Measurements from ENCODE around the gene FSTL5. TPM values are rescaled to one million over a fixed set of nuclear protein-coding genes. Genes with fewer than 3 reads are reported as not detected.
"Not testable (repeated sequence)": the region's sequence is repeated elsewhere in the genome, so short reads cannot be mapped to it uniquely, and the experiment has no call there.

The FSTL5 gene
- total RNA-seq, 2 donors from 2014 or later, result 0.13 TPM; not detected in 1

- H3K9ac ChIP-seq (ENCODE audit: low read depth in 2 of 2, low read length in 2 of 2), result no peak overlapping the region
- no peaks in the 10 kb centered on the region for H3K4me1 ChIP-seq
- H3K27ac ChIP-seq, result no peak overlapping the region
- H3K4me3 ChIP-seq, result no peak overlapping the region
- intact Hi-C loops (cut with DNase I), result no loop called here
- TF ChIP-seq, protein P1, sequence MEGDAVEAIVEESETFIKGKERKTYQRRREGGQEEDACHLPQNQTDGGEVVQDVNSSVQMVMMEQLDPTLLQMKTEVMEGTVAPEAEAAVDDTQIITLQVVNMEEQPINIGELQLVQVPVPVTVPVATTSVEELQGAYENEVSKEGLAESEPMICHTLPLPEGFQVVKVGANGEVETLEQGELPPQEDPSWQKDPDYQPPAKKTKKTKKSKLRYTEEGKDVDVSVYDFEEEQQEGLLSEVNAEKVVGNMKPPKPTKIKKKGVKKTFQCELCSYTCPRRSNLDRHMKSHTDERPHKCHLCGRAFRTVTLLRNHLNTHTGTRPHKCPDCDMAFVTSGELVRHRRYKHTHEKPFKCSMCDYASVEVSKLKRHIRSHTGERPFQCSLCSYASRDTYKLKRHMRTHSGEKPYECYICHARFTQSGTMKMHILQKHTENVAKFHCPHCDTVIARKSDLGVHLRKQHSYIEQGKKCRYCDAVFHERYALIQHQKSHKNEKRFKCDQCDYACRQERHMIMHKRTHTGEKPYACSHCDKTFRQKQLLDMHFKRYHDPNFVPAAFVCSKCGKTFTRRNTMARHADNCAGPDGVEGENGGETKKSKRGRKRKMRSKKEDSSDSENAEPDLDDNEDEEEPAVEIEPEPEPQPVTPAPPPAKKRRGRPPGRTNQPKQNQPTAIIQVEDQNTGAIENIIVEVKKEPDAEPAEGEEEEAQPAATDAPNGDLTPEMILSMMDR (IDR thresholded peaks at IDR 0.05), result no peak
- no peaks in the 10 kb centered on the region for H3K27me3 ChIP-seq
- H3K9me3 ChIP-seq, result no peaks in the 10 kb centered on the region
- DNase-seq, result no peak
- no peaks in the 10 kb centered on the region for H3K36me3 ChIP-seq
Measured at GRCh38 chr4:162117051-162117450, 46.7 kb downstream of the FSTL5 start.

DNA sequence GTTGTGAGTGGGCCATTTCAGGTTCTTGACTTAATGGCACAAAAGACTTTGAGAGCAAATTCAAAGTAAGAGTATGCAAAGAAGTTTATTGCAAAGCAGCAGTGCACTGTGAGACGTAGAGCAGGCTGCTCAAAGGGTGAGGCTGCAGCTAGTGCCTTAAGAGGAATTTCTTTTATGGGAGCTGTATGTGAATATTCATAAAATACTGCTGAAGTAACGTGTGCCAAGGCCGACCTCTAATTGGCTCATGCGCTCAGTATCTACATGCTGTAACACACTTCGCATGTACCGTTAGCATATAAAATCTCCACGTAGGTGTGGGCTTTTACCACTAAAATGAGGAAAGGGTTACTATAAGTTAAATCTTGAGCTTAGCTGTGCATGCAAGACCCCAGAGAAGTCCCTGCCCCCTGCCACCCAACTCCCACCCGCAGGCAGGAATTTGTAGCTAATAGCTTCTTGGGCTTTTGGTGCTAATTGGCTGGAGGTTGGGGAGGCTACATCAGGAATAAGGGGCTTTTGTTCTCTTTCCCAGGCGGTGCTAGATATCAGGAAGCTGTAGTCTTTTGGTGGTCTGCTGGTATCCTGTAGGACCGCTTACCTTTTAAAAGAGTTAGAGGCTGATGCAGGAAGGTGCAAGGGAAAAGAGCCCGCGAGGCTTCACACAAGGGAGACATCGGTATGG lies 47.6 kb downstream of the FSTL5 start:
- Histone ChIP-seq H3K27ac (no peak overlapping the region), H3K36me3 (no peaks in the 10 kb centered on the region), H3K9me3 (no peaks in the 10 kb centered on the region), H3K4me1 (no peaks in the 10 kb centered on the region), H3K4me3 (no peak overlapping the region), H3K27me3 (no peaks in the 10 kb centered on the region), H3K9ac (ENCODE audit: low read depth in 2 of 2, low read length in 2 of 2) (no peak overlapping the region)
- no peak for DNase-seq
- intact Hi-C loops (cut with DNase I), result no loop called here
- TF ChIP-seq, protein P1 (IDR thresholded peaks at IDR 0.05), result no peak

DNA sequence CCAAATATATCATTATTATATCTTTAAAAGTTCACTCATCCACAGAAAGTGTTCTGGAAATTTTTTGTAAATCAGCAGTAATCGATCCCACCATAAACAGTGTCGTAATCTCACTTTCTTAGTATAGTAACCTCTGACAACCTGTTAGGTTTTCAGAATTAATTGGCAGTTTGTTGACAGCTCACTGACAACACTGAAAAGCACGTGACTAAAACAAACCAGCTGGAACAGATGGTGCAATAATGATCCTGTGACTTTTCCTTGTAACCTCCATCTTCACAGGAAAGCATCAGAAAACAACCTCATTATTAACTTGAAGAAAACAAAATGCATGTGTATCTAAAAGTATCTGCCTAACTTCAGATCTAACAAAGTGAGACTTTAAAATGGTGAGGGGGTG lies 48.5 kb downstream of the FSTL5 start:
- no peak for DNase-seq
- Histone ChIP-seq H3K9ac (ENCODE audit: low read depth in 2 of 2, low read length in 2 of 2) (no peak overlapping the region), H3K9me3 (no peaks in the 10 kb centered on the region), H3K4me3 (no peak overlapping the region), H3K27ac (no peak overlapping the region), H3K36me3 (no peaks in the 10 kb centered on the region), H3K27me3 (no peaks in the 10 kb centered on the region), H3K4me1 (no peaks in the 10 kb centered on the region)
- TF ChIP-seq, protein P1 (IDR thresholded peaks at IDR 0.05), result no peak
- intact Hi-C loops (cut with DNase I), result no loop called here

DNA sequence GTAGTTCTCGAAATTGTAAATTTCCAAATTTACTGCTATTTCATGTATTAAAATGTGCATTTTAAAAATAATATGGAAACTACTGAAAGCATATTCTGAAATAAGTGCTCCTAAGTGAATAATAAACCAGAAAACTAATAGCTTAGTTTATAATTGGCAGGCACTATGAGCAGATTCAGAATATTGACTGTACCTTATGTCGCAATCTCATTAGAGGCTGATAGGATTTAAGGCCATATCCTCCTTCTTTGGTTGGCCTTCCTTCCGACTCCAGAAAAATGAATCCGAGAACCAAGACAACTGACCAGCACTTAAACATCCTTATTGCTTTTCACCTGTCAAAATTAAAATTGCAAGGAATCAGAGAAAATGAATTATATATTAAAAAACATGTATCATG lies 52.7 kb downstream of the FSTL5 start:
- DNase-seq, result no peak
- H3K27ac ChIP-seq, result no peak overlapping the region
- H3K9me3 ChIP-seq, result no peaks in the 10 kb centered on the region
- intact Hi-C loops (cut with DNase I), result no loop called here
- no peaks in the 10 kb centered on the region for H3K27me3 ChIP-seq
- H3K36me3 ChIP-seq, result no peaks in the 10 kb centered on the region
- TF ChIP-seq, protein P1 (IDR thresholded peaks at IDR 0.05), result no peak
- no peak overlapping the region for H3K4me3 ChIP-seq
- H3K4me1 ChIP-seq, result no peaks in the 10 kb centered on the region
- H3K9ac ChIP-seq (ENCODE audit: low read depth in 2 of 2, low read length in 2 of 2), result no peak overlapping the region

GRCh38 chr4:162104459-162105124 lies 59.2 kb downstream of the FSTL5 start:
- H3K9ac ChIP-seq (ENCODE audit: low read depth in 2 of 2, low read length in 2 of 2), result no peak overlapping the region
- no peak overlapping the region for H3K4me3 ChIP-seq
- TF ChIP-seq, protein P1 (IDR thresholded peaks at IDR 0.05), result no peak
- no peak for DNase-seq
- H3K36me3 ChIP-seq, result no peaks in the 10 kb centered on the region
- no peak overlapping the region for H3K27ac ChIP-seq
- intact Hi-C loops (cut with DNase I), result no loop called here
- no peaks in the 10 kb centered on the region for H3K4me1 ChIP-seq
- H3K9me3 ChIP-seq, result no peaks in the 10 kb centered on the region
- no peaks in the 10 kb centered on the region for H3K27me3 ChIP-seq

DNA sequence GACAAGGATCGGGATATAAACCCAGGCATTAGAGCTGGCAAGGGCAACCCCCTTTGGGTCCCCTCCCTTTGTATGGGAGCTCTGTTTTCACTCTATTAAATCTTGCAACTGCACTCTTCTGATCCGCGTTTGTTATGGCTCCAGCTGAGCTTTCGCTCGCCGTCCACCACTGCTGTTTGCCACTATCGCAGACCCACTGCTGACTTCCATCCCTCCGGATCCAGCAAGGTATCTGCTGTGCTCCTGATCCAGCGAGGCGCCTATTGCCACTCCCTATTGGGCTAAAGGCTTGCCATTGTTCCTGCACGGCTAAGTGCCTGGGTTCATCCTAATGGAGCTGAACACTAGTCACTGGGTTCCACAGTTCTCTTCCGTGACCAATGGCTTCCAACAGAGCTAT lies 59.9 kb downstream of the FSTL5 start:
- H3K27me3 ChIP-seq; DNase-seq; H3K9ac ChIP-seq (ENCODE audit: low read depth in 2 of 2, low read length in 2 of 2); H3K4me3 ChIP-seq; H3K27ac ChIP-seq; H3K4me1 ChIP-seq; H3K9me3 ChIP-seq; H3K36me3 ChIP-seq; intact Hi-C loops (cut with DNase I): not testable (repeated sequence)
